GM18951 (cell line): Measurements from ENCODE around the gene MYPOP.

Experiments used
- POLR2A ChIP-seq: IDR thresholded peaks from 4 replicates; pipeline ENCODE4 v1.6.1; 2011; ENCODE audit warnings: mild to moderate bottlenecking; ENCODE audit not compliant: insufficient read length, insufficient read depth; ENCODE audit errors: extremely low read depth
- in situ Hi-C: fragments of 300-500 bp; cut with MboI; formaldehyde crosslinking; loops from one replicate; pipeline ENCODE4 v1.12.0; 2022; ENCODE audit warnings: low sequenced_read_pairs, mixed read lengths, inconsistent platforms; ENCODE audit not compliant: unreplicated experiment

MYPOP gene

GRCh38 chr19:45901912-45902650, at the start of gene MYPOP:
Gene MYPOP (minus strand): TSS chr19:45902613. CDS start chr19:45901773, 840 bp downstream.
- TF ChIP-seq POLR2A: no peak
- in situ Hi-C loops: no loop called here

GRCh38 chr19:45947926-45948325, 45.5 kb upstream of the MYPOP start:
- in situ Hi-C loops: no loop called here
- TF ChIP-seq POLR2A: no peak

- no peak for TF ChIP-seq POLR2A
- in situ Hi-C loops: no loop called here
Observed at GRCh38 chr19:45940515-45940805, 38.0 kb upstream of the MYPOP start.

- TF ChIP-seq POLR2A: no peak
Observed at GRCh38 chr19:45939792-45940514, 37.5 kb upstream of the MYPOP start.

DNA sequence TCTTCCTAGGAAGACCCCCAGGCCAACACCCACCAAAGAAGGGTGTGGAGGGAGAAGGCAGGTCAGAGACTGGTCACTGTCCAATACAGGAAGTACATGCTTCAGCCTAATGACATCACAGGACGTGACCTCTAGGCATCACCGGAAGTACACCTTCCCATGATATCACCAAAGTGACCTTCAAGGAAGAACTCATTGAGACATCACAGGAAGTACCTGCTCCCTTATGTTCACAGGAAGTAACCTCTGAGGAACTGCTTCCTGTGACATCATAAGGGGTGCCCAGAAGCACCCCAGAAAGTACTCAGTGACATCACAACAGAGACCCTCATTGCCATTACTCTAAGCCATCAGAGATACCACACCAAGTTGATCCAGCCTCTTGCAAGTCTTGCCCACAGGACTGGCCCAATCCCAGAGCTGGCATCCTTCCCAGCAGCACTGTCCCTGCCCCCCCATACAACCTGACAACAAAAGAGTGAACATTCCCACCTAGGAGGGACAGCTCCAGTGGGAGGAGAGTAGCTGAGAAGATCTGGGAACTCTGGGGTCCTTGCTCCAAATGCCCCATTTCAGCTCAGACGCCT, 36.4 kb upstream of the MYPOP start:
- TF ChIP-seq POLR2A: no peak

More at GRCh38 chr19:45939792-45940514, 37.5 kb upstream of the MYPOP start:
- in situ Hi-C loops: no loop called here

GRCh38 chr19:45935267-45935666, 32.9 kb upstream of the MYPOP start:
- TF ChIP-seq POLR2A: no peak
- in situ Hi-C loops: no loop called here

More for the DNA sequence above, 36.4 kb upstream of the MYPOP start:
- in situ Hi-C loops: no loop called here

DNA sequence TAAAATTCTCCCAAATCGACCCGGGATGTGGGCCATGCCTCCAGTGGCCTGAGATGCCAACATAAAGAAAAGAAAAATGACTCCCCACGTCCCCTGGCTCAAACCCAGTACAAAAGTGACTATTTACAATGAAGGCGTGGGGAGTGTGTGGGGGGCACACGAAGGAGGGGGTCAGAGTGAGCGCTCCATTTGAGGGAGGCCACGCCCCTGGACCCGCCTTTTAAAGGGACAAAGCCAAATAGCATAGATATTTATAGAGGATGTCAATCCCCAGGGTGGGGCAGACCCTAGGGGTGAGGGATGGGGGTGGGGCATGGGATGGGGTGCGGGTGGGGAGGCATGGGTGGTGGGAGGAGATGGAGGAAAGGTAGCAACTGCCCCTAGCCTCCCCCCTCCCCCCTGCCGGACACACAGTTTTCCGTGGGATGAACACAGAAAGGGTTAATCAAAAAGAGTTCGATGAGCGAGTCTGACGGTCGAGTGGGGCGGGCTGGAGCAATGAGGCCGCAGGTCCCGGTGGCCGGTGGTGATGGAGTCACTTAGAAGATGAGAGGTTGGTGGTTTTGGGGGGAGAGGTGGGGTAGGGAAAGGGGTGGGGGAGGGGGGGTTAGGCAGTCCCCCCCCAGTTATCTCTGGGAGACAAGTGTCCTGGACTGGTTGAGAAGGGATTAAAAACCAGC, 32.3 kb upstream of the MYPOP start:
- in situ Hi-C loops: no loop called here
- TF ChIP-seq POLR2A: no peak

- TF ChIP-seq POLR2A: no peak
- in situ Hi-C loops: no loop called here
Observed at GRCh38 chr19:45933759-45934158, 31.3 kb upstream of the MYPOP start.

- in situ Hi-C loops: no loop called here
- TF ChIP-seq POLR2A: no peak
Observed at GRCh38 chr19:45931055-45931454, 28.6 kb upstream of the MYPOP start.

- no peak for TF ChIP-seq POLR2A
- in situ Hi-C loops: no loop called here
Observed at GRCh38 chr19:45929247-45929646, 26.8 kb upstream of the MYPOP start.

GRCh38 chr19:45927565-45928261, 25.3 kb upstream of the MYPOP start:
- in situ Hi-C loops: no loop called here
- peak; percentile 71 for TF ChIP-seq POLR2A

GRCh38 chr19:45924891-45925447, 22.6 kb upstream of the MYPOP start:
- TF ChIP-seq POLR2A: no peak
- in situ Hi-C loops: no loop called here
